Transverse colon (tissue), 4 donors: ENCODE measurements around the gene GPHN. TPM values are rescaled to one million over a fixed set of nuclear protein-coding genes. Genes with fewer than 3 reads are reported as not detected.

Source experiments
- DNase-seq: peaks from one replicate; pipeline ENCODE4 v3.0.0-alpha.2; 2019
- H3K27ac ChIP-seq, 4 donors: fragments of 200-600 bp; sonication (generic); 2 replicates each; pipeline ENCODE4 v1.5.1; 2016 to 2018; ENCODE audit warnings: inconsistent platforms in 4 of 4
- H3K27me3 ChIP-seq: fragments of 200-600 bp; sonication (generic); 2 replicates; pipeline ENCODE4 v1.5.1; 2017; ENCODE audit warnings: inconsistent platforms
- H3K36me3 ChIP-seq, 4 donors: fragments of 200-600 bp; sonication (generic); 2 replicates each; pipeline ENCODE4 v1.5.1; 2017 to 2019; ENCODE audit warnings: inconsistent platforms in 4 of 4
- H3K4me1 ChIP-seq, 4 donors: fragments of 200-600 bp; sonication (generic); 2 replicates each; pipeline ENCODE4 v1.5.1; 2017 to 2020; ENCODE audit warnings: inconsistent platforms in 4 of 4
- H3K4me3 ChIP-seq, 4 donors: fragments of 200-600 bp; sonication (generic); 1 replicate in 1 of 4; 2 replicates in 3 of 4; pipeline versions ENCODE4 v1.5.1 to v1.6.1; 2017 to 2019; ENCODE audit warnings: inconsistent platforms in 4 of 4
- H3K9me3 ChIP-seq, 2 donors: fragments of 200-600 bp; sonication (generic); 2 replicates each; pipeline ENCODE4 v1.5.1; 2017 to 2019; ENCODE audit warnings: inconsistent platforms in 2 of 2
- EP300 ChIP-seq: sonication (generic); formaldehyde crosslinking; IDR thresholded peaks from one replicate; pipeline ENCODE4 v1.6.1; 2017; ENCODE audit warnings: antibody characterized with exemption, low read depth
- POLR2A ChIP-seq: fragments of 450-650 bp; IDR thresholded peaks from one replicate; pipeline ENCODE4 v1.6.1; 2016; ENCODE audit warnings: antibody characterized with exemption, mild to moderate bottlenecking, moderate library complexity
- POLR2AphosphoS5 ChIP-seq, 3 donors: sonication (generic); formaldehyde crosslinking; IDR thresholded peaks; one replicate each; pipeline ENCODE4 v1.6.1; 2016; ENCODE audit warnings: antibody characterized with exemption in 3 of 3
- WGBS, 2 donors: methylation state at CpG; one replicate each; pipeline ENCODE4 v1.1.5; 2018; ENCODE audit warnings: low coverage in 1 of 2; 5-methylcytosine and 5-hydroxymethylcytosine counted together
- in situ Hi-C, 4 donors: fragments of 200-750 bp; cut with MboI; loops; one replicate each; pipeline versions ENCODE4 v1.15.0 to v1.15.1; 2017; ENCODE audit warnings: low sequenced_read_pairs in 3 of 4, low pct_ligation_motif_present in 1 of 4, low pct_unique_long_range_greater_than_20kb in 1 of 4
- intact Hi-C: fragments of 100-400 bp; cut with DNase I; formaldehyde crosslinking; loops from one replicate; pipeline ENCODE4 v1.15.1; 2023; ENCODE audit warnings: low total_unique reads
- total RNA-seq, 4 donors: library from RNA; depleted of rRNA; stranded (reverse); fragments of >200 nt; gene quantifications; one replicate each; pipeline ENCODE4 v1.1.0, GENCODE V29; 2016
- TF ChIP-seq, protein P1 (sequence below), 5 experiments: fragments of 200-600 bp in 3 of 5; fragments of 450-650 bp in 2 of 5; sonication (generic) in 3 of 5; IDR thresholded peaks; 1 replicate in 2 of 5; 2 replicates in 3 of 5; pipeline ENCODE4 v1.5.1; 2016 to 2017; ENCODE audit warnings: antibody characterized with exemption in 5 of 5, inconsistent platforms in 3 of 5, mild to moderate bottlenecking in 2 of 5, moderate library complexity in 1 of 5

The GPHN gene
- total RNA-seq, 4 donors from 2014 or later: 8.6 to 59.7 (median 23.6) TPM

DNA sequence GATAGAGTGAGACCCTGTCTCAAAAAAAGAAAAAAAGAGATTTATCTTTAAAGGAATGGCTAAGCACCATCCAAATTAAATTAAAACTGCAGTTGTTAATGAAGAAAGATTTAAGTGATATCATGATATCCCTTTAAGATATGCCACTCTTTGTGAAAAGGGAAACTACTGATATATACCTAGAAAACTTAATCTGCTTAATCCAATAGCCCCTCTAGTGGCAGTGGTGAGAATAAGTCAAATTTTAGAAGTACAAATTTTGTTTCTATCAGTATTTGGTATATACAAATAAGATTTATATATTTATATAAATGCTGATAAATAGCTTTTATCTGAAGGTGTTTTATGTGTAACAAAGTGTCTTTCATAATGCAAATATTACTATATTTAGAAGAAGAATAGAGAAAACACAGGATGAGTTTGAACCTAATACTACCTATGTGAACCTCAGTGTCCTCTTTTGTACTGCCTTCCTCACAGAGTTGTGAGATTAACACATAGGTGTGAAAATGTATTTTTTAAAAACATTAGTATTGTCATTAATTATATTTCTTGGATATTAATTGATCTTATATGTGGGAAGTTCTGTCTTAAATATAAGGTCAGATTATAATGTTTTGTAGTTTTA is 629.9 kb downstream of the GPHN start:
- Histone ChIP-seq H3K4me1 (no peaks in the 10 kb centered on the region), H3K27ac (no peak overlapping the region), H3K36me3 (no peaks in the 10 kb centered on the region), H3K9me3 (no peaks in the 10 kb centered on the region), H3K27me3 (no peaks in the 10 kb centered on the region), H3K4me3 (no peak overlapping the region)
- intact Hi-C loops: no loop called here
- DNase-seq: no peak
- TF ChIP-seq, protein P1, sequence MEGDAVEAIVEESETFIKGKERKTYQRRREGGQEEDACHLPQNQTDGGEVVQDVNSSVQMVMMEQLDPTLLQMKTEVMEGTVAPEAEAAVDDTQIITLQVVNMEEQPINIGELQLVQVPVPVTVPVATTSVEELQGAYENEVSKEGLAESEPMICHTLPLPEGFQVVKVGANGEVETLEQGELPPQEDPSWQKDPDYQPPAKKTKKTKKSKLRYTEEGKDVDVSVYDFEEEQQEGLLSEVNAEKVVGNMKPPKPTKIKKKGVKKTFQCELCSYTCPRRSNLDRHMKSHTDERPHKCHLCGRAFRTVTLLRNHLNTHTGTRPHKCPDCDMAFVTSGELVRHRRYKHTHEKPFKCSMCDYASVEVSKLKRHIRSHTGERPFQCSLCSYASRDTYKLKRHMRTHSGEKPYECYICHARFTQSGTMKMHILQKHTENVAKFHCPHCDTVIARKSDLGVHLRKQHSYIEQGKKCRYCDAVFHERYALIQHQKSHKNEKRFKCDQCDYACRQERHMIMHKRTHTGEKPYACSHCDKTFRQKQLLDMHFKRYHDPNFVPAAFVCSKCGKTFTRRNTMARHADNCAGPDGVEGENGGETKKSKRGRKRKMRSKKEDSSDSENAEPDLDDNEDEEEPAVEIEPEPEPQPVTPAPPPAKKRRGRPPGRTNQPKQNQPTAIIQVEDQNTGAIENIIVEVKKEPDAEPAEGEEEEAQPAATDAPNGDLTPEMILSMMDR (IDR thresholded peaks at IDR 0.05): peak in 3 of 5 experiments; percentile 18 to 30 (median 19)
- no peak for TF ChIP-seq POLR2A
- in situ Hi-C loops: no loop called here

DNA sequence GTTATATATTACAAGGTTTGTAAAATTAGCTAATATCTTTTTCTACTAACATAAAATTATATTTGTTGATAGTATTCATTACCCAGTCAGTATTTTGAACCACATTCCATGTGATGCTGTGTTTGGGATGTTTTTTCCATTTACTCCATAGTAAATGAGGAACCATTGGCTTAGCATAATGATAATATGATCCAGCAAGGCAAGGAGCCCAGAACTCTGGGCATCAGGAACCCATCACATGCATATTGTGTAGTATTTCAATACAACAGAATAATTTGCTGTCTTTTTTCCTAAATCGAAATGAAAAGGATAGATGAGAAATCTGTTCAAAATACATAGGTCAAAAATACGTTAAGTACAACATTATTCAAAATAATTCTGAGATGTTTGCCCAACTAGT is 632.6 kb downstream of the GPHN start:
- Histone ChIP-seq H3K27me3 (no peaks in the 10 kb centered on the region), H3K27ac (no peak overlapping the region), H3K4me1 (no peaks in the 10 kb centered on the region), H3K9me3 (no peaks in the 10 kb centered on the region), H3K36me3 (no peaks in the 10 kb centered on the region), H3K4me3 (no peak overlapping the region)
- no peak for DNase-seq
- TF ChIP-seq POLR2AphosphoS5 (IDR thresholded peaks at IDR 0.05) (no peak), EP300 (no peak), POLR2A (no peak)
- TF ChIP-seq, protein P1 (IDR thresholded peaks at IDR 0.05): no peak
- in situ Hi-C loops: no loop called here
- intact Hi-C loops: no loop called here
- WGBS, 2 donors: 84 to 94% methylated on average over 2 of the region's 2 CpGs

DNA sequence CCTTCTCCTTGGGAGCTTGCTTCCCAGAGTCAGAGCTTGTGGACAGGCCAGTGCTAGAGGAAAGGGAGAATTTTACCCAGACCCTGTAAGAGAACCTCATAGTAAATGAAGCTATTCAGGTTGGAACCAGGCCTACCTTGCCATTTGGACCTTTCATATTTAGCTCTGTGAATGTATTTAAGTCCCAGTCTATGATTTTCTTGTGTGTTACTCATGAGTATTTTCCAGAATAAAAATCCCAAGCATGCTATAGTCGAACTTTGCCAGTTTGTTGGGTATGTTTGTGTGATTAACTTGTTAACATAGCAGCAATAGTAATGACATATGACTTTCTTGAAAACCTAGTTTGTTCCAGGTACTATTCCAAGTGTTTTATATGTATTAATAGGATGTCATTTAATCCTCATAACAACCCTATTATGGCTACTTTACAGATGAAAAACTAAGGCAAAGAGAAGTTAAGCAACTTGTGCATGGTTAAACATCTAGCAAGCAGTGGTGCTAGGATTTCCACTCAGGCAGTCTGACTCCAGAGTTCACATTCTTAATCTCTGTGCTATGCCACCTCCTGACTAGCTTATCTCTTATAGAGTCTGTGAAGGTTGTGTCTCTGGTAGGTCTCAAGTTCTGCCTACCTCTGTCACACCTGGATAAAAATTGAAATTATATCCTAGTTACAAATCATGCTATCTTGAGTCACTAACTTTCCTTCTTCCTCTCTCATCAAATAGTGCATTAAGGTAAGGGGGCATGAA is 633.4 kb downstream of the GPHN start:
- no peaks in the 10 kb centered on the region for H3K9me3 ChIP-seq
- TF ChIP-seq POLR2A (no peak), POLR2AphosphoS5 (IDR thresholded peaks at IDR 0.05) (no peak), EP300 (no peak)
- TF ChIP-seq, protein P1 (IDR thresholded peaks at IDR 0.05): no peak
- H3K36me3 ChIP-seq: no peaks in the 10 kb centered on the region
- 83 to 86% methylated on average over 1 of the region's 1 CpG for WGBS, 2 donors
- no peaks in the 10 kb centered on the region for H3K4me1 ChIP-seq
- in situ Hi-C loops: no loop called here
- no peak for DNase-seq
- no peaks in the 10 kb centered on the region for H3K27me3 ChIP-seq
- intact Hi-C loops: no loop called here
- H3K27ac ChIP-seq: no peak overlapping the region
- H3K4me3 ChIP-seq: no peak overlapping the region

DNA sequence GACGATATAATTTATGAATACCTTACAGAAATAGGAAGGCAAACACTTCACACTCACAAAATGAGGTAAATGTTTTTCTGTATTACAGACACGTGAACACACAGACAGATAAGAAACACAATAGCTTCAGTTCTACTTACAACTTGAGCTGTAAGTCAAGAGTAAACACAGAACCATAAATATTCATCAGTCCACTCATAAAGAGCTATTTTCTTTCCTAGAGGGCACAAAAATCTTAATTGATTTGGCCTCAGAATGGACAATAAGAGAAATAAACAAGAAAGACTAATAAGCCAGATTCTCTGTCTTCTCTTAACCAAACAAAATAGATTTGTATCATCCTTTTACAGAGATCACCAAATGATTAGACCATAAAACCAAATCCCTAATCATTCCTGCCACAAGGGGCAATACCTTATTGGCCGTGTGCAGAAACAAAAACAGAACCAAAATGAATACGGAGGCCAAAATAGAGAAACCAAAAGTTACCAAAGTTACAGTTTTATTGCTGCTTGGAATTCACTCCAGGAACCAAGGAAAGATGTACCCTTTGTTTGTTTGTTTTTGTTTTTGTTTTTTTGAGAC is 643.2 kb downstream of the GPHN start:
- H3K4me1 ChIP-seq: no peaks in the 10 kb centered on the region
- 61 to 68% methylated on average over 4 of the region's 4 CpGs for WGBS, 2 donors
- H3K27me3 ChIP-seq: no peaks in the 10 kb centered on the region
- H3K9me3 ChIP-seq: no peaks in the 10 kb centered on the region
- TF ChIP-seq EP300: no peak
- TF ChIP-seq, protein P1 (IDR thresholded peaks at IDR 0.05): peak in 1 of 5 experiments; percentile 10
- in situ Hi-C loops: no loop called here
- no peak overlapping the region for H3K27ac ChIP-seq
- H3K4me3 ChIP-seq: no peak overlapping the region
- no peak for DNase-seq
- H3K36me3 ChIP-seq: no peaks in the 10 kb centered on the region
- intact Hi-C loops: loop anchor here (10.0 kb wide), 1 partner anchor 1834 kb away; no protein-coding TSS in a partner anchor
